COLO829 (cell line): ENCODE measurements around the gene JOSD2.

Experiments used
- DNase-seq: peaks from one replicate; pipeline ENCODE4 v3.0.0; 2012; ENCODE audit warnings: low spot score

Gene JOSD2

GRCh38 chr19:50511069-50511822 lies at the start of gene JOSD2:
TSS of gene JOSD2 (minus strand) at chr19:50511191. CDS start at chr19:50510431, 760 bp downstream.
- peak; percentile 98 for DNase-seq

- DNase-seq, result no peak
These were observed 48.6 kb upstream of the JOSD2 start for GRCh38 chr19:50559636-50560035.

- no peak for DNase-seq
These were observed 47.5 kb upstream of the JOSD2 start for GRCh38 chr19:50558449-50558848.

- no peak for DNase-seq
These were observed 47.0 kb upstream of the JOSD2 start for GRCh38 chr19:50558039-50558438.

GRCh38 chr19:50557009-50557613 lies 46.1 kb upstream of the JOSD2 start:
- no peak for DNase-seq

- DNase-seq, result peak; percentile 83
These were observed 45.5 kb upstream of the JOSD2 start for GRCh38 chr19:50556282-50557008.

- DNase-seq, result no peak
These were observed 44.7 kb upstream of the JOSD2 start for GRCh38 chr19:50555450-50556281.

GRCh38 chr19:50555033-50555432 lies 44.0 kb upstream of the JOSD2 start:
- DNase-seq, result no peak

GRCh38 chr19:50554212-50554611 lies 43.2 kb upstream of the JOSD2 start:
- DNase-seq, result no peak

GRCh38 chr19:50553134-50553703 lies 42.2 kb upstream of the JOSD2 start:
- DNase-seq, result no peak

GRCh38 chr19:50552540-50552939 lies 41.5 kb upstream of the JOSD2 start:
- DNase-seq, result no peak

- DNase-seq, result no peak
These were observed 40.8 kb upstream of the JOSD2 start for GRCh38 chr19:50551715-50552187.

- no peak for DNase-seq
These were observed 40.2 kb upstream of the JOSD2 start for GRCh38 chr19:50551034-50551714.

- DNase-seq, result no peak
These were observed 39.6 kb upstream of the JOSD2 start for GRCh38 chr19:50550594-50550966.

- no peak for DNase-seq
These were observed 39.1 kb upstream of the JOSD2 start for GRCh38 chr19:50549927-50550593.

- no peak for DNase-seq
These were observed 38.3 kb upstream of the JOSD2 start for GRCh38 chr19:50549059-50549926.

GRCh38 chr19:50548191-50549058 lies 37.4 kb upstream of the JOSD2 start:
- no peak for DNase-seq

- no peak for DNase-seq
These were observed 36.6 kb upstream of the JOSD2 start for GRCh38 chr19:50547385-50548190.
